IMR-90 (cell line): ENCODE data around the gene SEMA3E. TPM values are rescaled to one million over a fixed set of nuclear protein-coding genes. Genes with fewer than 3 reads are reported as not detected.
"Not testable (repeated sequence)": the region's sequence is repeated elsewhere in the genome, so short reads cannot be mapped to it uniquely, and the experiment has no call there.

Experiments
- ATAC-seq: fragments of 200-7000 bp; cut with Tn5 transposase; 2 replicates; pipeline ENCODE4 v1.9.1; 2020; ENCODE audit warnings: low read depth, mild to moderate bottlenecking, moderate library complexity
- BruUV-seq: library from RNA; stranded (reverse); fragments of 400-500 nt; replicated peaks from 2 replicates; lab custom pipeline; 2021; lab: Mats Ljungman, UMichigan
- CTCF ChIA-PET: fragments of 300-600 bp; formaldehyde crosslinking; extraction: SDS; loops from one replicate; lab custom pipeline; 2021; ENCODE audit warnings: antibody characterized with exemption; lab: Yijun Ruan, JAX
- POLR2A ChIA-PET: fragments of 300-600 bp; sonication (Branson Sonifier 250); formaldehyde crosslinking; loops from one replicate; lab custom pipeline; 2022; ENCODE audit warnings: antibody characterized with exemption; ENCODE audit not compliant: unreplicated experiment; lab: Charles Lee
- DNase-seq: peaks from one replicate; pipeline ENCODE4 v3.0.0; 2013
- H2AFZ ChIP-seq: replicated peaks from 2 replicates; pipeline ENCODE3; 2013; ENCODE audit warnings: low read length, mild to moderate bottlenecking; ENCODE audit not compliant: poor library complexity
- H2AK5ac ChIP-seq: 2 replicates; pipeline ENCODE4 v1.6.1; 2013; ENCODE audit warnings: low read depth, low read length, inconsistent platforms
- H2AK9ac ChIP-seq: replicated peaks from 2 replicates; pipeline ENCODE3; 2013; ENCODE audit warnings: mild to moderate bottlenecking, low read depth, low read length, moderate library complexity; ENCODE audit not compliant: poor library complexity
- H2BK120ac ChIP-seq: 2 replicates; pipeline ENCODE4 v1.6.1; 2013; ENCODE audit warnings: low read depth, low read length, inconsistent platforms
- H2BK15ac ChIP-seq: 3 replicates; pipeline ENCODE4 v1.6.1; 2013; ENCODE audit warnings: low read depth, low read length, inconsistent platforms
- H2BK20ac ChIP-seq: 2 replicates; pipeline ENCODE4 v1.6.1; 2013; ENCODE audit warnings: low read depth, mild to moderate bottlenecking, inconsistent platforms, low read length, moderate library complexity
- H2BK5ac ChIP-seq: 2 replicates; pipeline ENCODE4 v1.6.1; 2013; ENCODE audit warnings: mild to moderate bottlenecking, low read depth, low read length, inconsistent platforms; ENCODE audit not compliant: poor library complexity, severe bottlenecking
- H3K14ac ChIP-seq: replicated peaks from 2 replicates; pipeline ENCODE4 v1.6.1; 2013; ENCODE audit warnings: low read depth, low read length, inconsistent platforms
- H3K18ac ChIP-seq: 2 replicates; pipeline ENCODE4 v1.6.1; 2013; ENCODE audit warnings: low read depth, low read length, control low read depth
- H3K23ac ChIP-seq: 2 replicates; pipeline ENCODE4 v1.6.1; 2013; ENCODE audit warnings: low read depth, low read length, inconsistent platforms
- H3K27ac ChIP-seq: 2 replicates; pipeline ENCODE4 v1.5.1; 2013; ENCODE audit warnings: mild to moderate bottlenecking, control low read depth, low read length; ENCODE audit not compliant: insufficient read depth
- H3K27me3 ChIP-seq: 2 replicates; pipeline ENCODE4 v1.6.1; 2013; ENCODE audit warnings: low read length; ENCODE audit not compliant: control insufficient read depth, insufficient read depth
- H3K36me3 ChIP-seq: 2 replicates; pipeline ENCODE4 v1.6.1; 2013; ENCODE audit warnings: low read length, mixed read lengths; ENCODE audit not compliant: control insufficient read depth, insufficient read depth
- H3K4ac ChIP-seq: 2 replicates; pipeline ENCODE4 v1.6.1; 2013; ENCODE audit warnings: low read depth, low read length, inconsistent platforms
- H3K4me1 ChIP-seq: 2 replicates; pipeline ENCODE4 v1.6.1; 2013; ENCODE audit warnings: low read length, mixed read lengths; ENCODE audit not compliant: control insufficient read depth, insufficient read depth
- H3K4me2 ChIP-seq: 2 replicates; pipeline ENCODE4 v1.6.1; 2013; ENCODE audit warnings: low read depth, mild to moderate bottlenecking, control low read depth, low read length, moderate library complexity
- H3K4me3 ChIP-seq: 2 replicates; pipeline ENCODE4 v1.5.1; 2013; ENCODE audit warnings: low read depth, mild to moderate bottlenecking, control low read depth, low read length, moderate library complexity; ENCODE audit not compliant: insufficient read depth
- H3K56ac ChIP-seq: 2 replicates; pipeline ENCODE4 v1.6.1; 2013; ENCODE audit warnings: low read length, inconsistent platforms; ENCODE audit not compliant: insufficient read depth; ENCODE audit errors: extremely low read depth
- H3K79me1 ChIP-seq, 2 experiments: 2 replicates each; pipeline ENCODE4 v1.6.1; 2013; ENCODE audit warnings: low read length in 2 of 2, inconsistent platforms in 1 of 2, low read depth in 1 of 2
- H3K9ac ChIP-seq: 2 replicates; pipeline ENCODE4 v1.6.1; 2013; ENCODE audit warnings: low read depth, low read length, control low read depth
- H3K9me1 ChIP-seq: 2 replicates; pipeline ENCODE4 v1.6.1; 2013; ENCODE audit warnings: low read length, inconsistent platforms; ENCODE audit not compliant: insufficient read depth
- H3K9me3 ChIP-seq: 2 replicates; pipeline ENCODE4 v1.6.1; 2013; ENCODE audit warnings: low read length; ENCODE audit not compliant: control insufficient read depth, insufficient read depth
- H4K20me1 ChIP-seq: 2 replicates; pipeline ENCODE4 v1.6.1; 2013; ENCODE audit warnings: low read length, inconsistent platforms; ENCODE audit not compliant: insufficient read depth
- H4K5ac ChIP-seq: 2 replicates; pipeline ENCODE4 v1.6.1; 2013; ENCODE audit warnings: mild to moderate bottlenecking, low read depth, low read length, control low read depth
- H4K8ac ChIP-seq, 2 experiments: 2 replicates each; pipeline ENCODE4 v1.6.1; 2013; ENCODE audit warnings: low read depth in 2 of 2, low read length in 2 of 2, control low read depth in 1 of 2, inconsistent platforms in 1 of 2
- H4K91ac ChIP-seq: 2 replicates; pipeline ENCODE4 v1.6.1; 2013; ENCODE audit warnings: low read depth, low read length, inconsistent platforms; ENCODE audit not compliant: insufficient read depth
- WGBS, 2 experiments: methylation state at CpG; one replicate each; pipeline versions ENCODE4 v1.1.5 to v1.1.7; 2013; ENCODE audit warnings: missing lambda C conversion rate in 2 of 2; ENCODE audit not compliant: insufficient read length in 1 of 2; ENCODE audit errors: extremely low coverage in 2 of 2; 5-methylcytosine and 5-hydroxymethylcytosine counted together
- dilution Hi-C: fragments of 300-500 bp; cut with HindIII; formaldehyde crosslinking; loops from one replicate; pipeline ENCODE4 v1.14.3; 2018; ENCODE audit warnings: low sequenced_read_pairs; ENCODE audit not compliant: unreplicated experiment
- in situ Hi-C: fragments of 300-500 bp; cut with MboI; formaldehyde crosslinking; loops from 3 replicates; pipeline ENCODE4 v1.14.3; 2019; ENCODE audit warnings: low sequenced_read_pairs, inconsistent platforms, mixed read lengths
- intact Hi-C: fragments of 100-400 bp; cut with micrococcal nuclease; formaldehyde crosslinking; loops from 2 replicates; pipeline ENCODE4 v1.10.0; 2022
- polyA plus RNA-seq, 3 experiments: library from polyadenylated mRNA; depleted of rRNA; stranded (reverse); fragments of >200 nt; gene quantifications; 2 replicates each; pipeline ENCODE4 v1.2.3, GENCODE V29; 2012; ENCODE audit warnings: low replicate concordance in 1 of 3
- total RNA-seq: library from RNA; depleted of rRNA; stranded (reverse); fragments of >200 nt; gene quantifications from 2 replicates; pipeline ENCODE4 v1.2.3, GENCODE V29; 2012

Gene SEMA3E
- total and polyA plus RNA-seq, 2 of the 4 experiments (the other 2 are of a cell fraction), result 0.31 to 0.72 TPM

- H2BK5ac ChIP-seq, H2AK5ac ChIP-seq, intact Hi-C loops, H3K9me1 ChIP-seq, H4K20me1 ChIP-seq, H3K14ac ChIP-seq, H4K91ac ChIP-seq, H3K4me3 ChIP-seq, CTCF ChIA-PET, H3K56ac ChIP-seq, H3K27ac ChIP-seq, H3K4me1 ChIP-seq, H2BK15ac ChIP-seq, H2AFZ ChIP-seq, in situ Hi-C loops, H3K4ac ChIP-seq, POLR2A ChIA-PET, DNase-seq, H2BK120ac ChIP-seq, H4K8ac ChIP-seq, dilution Hi-C loops, H3K27me3 ChIP-seq, H3K79me1 ChIP-seq, H2AK9ac ChIP-seq, H3K36me3 ChIP-seq, H3K9me3 ChIP-seq, H3K23ac ChIP-seq, H3K9ac ChIP-seq, H4K5ac ChIP-seq, BruUV-seq, H3K4me2 ChIP-seq, H2BK20ac ChIP-seq, ATAC-seq, H3K18ac ChIP-seq: not testable (repeated sequence)
- WGBS, 2 experiments, result no CpG with 5 or more reads among the region's 6 CpGs
These were observed 189.6 kb downstream of the SEMA3E start for GRCh38 chr7:83459101-83459929.
